ENCODE results near the gene ZSCAN23. TPM values are rescaled to one million over a fixed set of nuclear protein-coding genes. Genes with fewer than 3 reads are reported as not detected.
"Not testable (repeated sequence)": the region's sequence is repeated elsewhere in the genome, so short reads cannot be mapped to it uniquely, and the experiment has no call there.

The ZSCAN23 gene
- total and polyA plus RNA-seq, 8 donors, result 1.2 to 25.0 (median 20.9) TPM

DNA sequence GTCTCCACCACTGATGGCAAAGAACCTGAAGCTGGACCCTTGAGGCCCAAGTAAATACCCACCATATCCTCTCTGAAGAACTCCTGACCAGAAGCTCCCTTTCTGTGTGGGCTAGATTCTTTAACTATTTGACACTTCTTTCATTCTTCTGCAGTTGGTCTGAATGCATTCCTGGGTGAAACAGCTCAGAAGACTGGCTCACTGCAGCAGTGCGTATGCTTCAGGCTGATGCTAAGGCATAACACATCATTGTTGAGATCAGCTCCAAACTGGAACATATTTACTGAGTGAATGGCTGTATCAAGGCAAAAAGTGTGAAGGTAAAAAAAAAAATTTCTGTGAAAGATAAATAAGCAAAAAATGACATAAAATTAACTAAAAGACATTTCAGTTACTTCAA lies 19.7 kb downstream of the ZSCAN23 start:
- TF ChIP-seq, protein P1, sequence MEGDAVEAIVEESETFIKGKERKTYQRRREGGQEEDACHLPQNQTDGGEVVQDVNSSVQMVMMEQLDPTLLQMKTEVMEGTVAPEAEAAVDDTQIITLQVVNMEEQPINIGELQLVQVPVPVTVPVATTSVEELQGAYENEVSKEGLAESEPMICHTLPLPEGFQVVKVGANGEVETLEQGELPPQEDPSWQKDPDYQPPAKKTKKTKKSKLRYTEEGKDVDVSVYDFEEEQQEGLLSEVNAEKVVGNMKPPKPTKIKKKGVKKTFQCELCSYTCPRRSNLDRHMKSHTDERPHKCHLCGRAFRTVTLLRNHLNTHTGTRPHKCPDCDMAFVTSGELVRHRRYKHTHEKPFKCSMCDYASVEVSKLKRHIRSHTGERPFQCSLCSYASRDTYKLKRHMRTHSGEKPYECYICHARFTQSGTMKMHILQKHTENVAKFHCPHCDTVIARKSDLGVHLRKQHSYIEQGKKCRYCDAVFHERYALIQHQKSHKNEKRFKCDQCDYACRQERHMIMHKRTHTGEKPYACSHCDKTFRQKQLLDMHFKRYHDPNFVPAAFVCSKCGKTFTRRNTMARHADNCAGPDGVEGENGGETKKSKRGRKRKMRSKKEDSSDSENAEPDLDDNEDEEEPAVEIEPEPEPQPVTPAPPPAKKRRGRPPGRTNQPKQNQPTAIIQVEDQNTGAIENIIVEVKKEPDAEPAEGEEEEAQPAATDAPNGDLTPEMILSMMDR (IDR thresholded peaks at IDR 0.05), result no peak
- H3K27me3 ChIP-seq, result no peaks in the 10 kb centered on the region
- intact Hi-C loops (cut with DNase I), result no loop called here

DNA sequence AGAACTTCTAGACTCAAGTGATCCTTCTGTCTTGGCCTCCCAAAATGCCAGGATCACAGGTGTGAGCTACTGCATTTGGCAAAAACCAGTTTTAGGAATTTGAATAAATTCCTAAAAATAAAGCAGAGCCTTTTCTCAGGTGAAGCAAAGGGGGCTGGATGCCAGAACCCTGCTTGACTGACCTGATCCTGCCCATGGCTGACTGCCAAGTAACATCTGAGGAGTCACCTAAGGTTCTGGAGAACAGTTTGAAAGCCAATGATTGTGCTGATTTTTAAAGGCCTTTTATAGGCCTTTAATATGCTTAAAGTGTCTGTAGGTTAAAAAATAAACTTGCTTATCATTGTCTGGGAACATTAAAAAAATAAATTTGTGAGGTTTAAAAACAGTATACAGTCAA lies 29.6 kb downstream of the ZSCAN23 start:
- no peak overlapping the region for H3K27ac ChIP-seq
- DNase-seq, result no peak
- H3K9me3 ChIP-seq, result no peaks in the 10 kb centered on the region
- H3K27me3 ChIP-seq, result peaks cover 0 to 20% of the 10 kb centered on the region in 2 donors
- intact Hi-C loops (cut with DNase I), result no loop called here
- no peaks in the 10 kb centered on the region for H3K4me1 ChIP-seq
- no peak for ATAC-seq
- H3K36me3 ChIP-seq, result no peaks in the 10 kb centered on the region
- TF ChIP-seq, protein P1 (IDR thresholded peaks at IDR 0.05), result no peak
- H3K4me3 ChIP-seq, result no peak overlapping the region

More for the DNA sequence above, 19.7 kb downstream of the ZSCAN23 start:
- no peak for ATAC-seq
- Histone ChIP-seq H3K27ac (no peak overlapping the region), H3K9me3 (peaks cover 0 to 5% of the 10 kb centered on the region in 2 donors), H3K36me3 (no peaks in the 10 kb centered on the region), H3K4me1 (no peaks in the 10 kb centered on the region), H3K4me3 (no peak overlapping the region)
- no peak for DNase-seq

DNA sequence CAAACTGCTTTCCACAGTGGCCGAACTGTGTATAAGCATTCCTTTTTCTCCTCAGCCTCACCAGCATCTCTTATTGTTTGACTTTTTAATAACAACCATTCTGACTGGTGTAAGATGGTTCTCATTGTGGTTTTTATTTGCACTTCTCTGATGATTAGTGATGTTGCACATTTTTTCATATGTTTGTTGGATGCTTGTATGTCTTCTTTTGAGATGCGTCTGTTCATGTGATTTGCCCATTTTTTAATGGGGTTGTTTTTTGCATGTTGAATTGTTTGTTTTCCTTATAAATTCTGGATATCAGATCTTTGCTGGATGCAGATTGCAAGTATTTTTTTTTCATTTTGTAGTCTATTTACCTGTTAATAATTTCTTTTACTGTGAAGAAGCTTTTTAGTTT lies 32.5 kb downstream of the ZSCAN23 start:
- H3K4me1 ChIP-seq, result no peaks in the 10 kb centered on the region
- H3K36me3 ChIP-seq, result no peaks in the 10 kb centered on the region
- TF ChIP-seq, protein P1 (IDR thresholded peaks at IDR 0.05), result no peak
- intact Hi-C loops (cut with DNase I), result no loop called here
- peaks cover 0 to 40% of the 10 kb centered on the region in 2 donors for H3K27me3 ChIP-seq
- H3K27ac ChIP-seq, result no peak overlapping the region
- no peaks in the 10 kb centered on the region for H3K9me3 ChIP-seq
- no peak for DNase-seq
- H3K4me3 ChIP-seq, result no peak overlapping the region
- ATAC-seq, result no peak

DNA sequence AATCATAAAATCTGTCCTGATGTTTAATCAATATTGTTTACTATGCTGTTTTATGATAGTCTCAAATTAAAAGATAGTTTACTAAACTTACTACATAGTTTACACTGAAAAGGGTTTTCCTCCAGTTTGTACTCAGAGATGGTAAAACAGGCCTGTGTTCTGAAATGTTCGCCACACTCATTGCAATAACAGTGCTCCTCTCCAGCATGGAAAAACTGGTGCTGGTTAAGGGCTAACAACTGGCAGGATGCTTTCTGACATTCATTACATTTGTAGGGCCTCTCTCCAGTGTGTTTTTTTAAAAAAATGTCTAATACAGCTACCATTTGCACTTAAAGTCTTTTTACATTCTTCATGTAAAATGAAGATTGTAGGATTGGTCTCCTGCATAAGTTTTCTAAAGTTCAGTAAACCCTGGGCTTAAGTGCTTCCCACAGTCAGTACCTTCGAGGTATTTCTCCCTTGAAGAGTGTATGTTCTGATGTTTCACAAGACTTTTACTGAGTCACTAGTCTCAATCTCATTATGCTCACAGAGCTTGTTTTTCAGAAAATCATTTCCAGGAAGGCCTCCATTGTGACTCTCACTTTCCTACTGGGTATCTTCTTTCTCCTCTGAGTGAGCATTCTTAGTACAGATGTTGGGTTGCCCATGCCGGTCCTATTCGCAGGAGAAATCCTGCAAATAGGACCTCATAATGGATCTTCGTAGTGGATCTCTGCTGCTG lies 35.1 kb downstream of the ZSCAN23 start:
- H3K9me3 ChIP-seq, result no peaks in the 10 kb centered on the region
- H3K4me1 ChIP-seq, result no peaks in the 10 kb centered on the region
- DNase-seq (no peak), ATAC-seq (no peak)
- intact Hi-C loops (cut with DNase I), result no loop called here
- TF ChIP-seq, protein P1 (IDR thresholded peaks at IDR 0.05), result no peak
- H3K27ac ChIP-seq, result no peak overlapping the region
- H3K27me3 ChIP-seq, result peaks cover 0 to 51% of the 10 kb centered on the region in 2 donors
- H3K36me3 ChIP-seq, result no peaks in the 10 kb centered on the region
- no peak overlapping the region for H3K4me3 ChIP-seq

DNA sequence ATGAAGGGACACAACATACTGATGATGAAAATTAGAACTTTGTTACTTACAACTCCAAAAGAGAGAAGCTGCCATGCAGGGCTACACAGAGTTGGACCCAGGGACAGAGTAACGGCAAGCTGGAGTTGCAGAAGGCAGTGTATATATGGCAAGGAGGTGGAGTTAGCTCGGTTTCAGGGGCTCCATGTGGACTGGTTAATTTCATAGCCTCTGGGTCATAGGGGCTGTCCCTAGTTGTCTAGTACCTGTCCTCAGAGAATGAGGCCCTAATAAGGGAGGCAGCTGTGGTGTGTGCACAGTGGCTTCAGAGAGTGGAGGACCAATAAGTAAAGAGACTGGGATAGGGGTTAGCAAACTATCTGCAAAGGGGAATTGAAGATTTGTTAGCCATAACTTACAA lies 35.9 kb downstream of the ZSCAN23 start:
- ATAC-seq (no peak), DNase-seq (no peak)
- no peaks in the 10 kb centered on the region for H3K9me3 ChIP-seq
- H3K27ac ChIP-seq, result no peak overlapping the region
- H3K27me3 ChIP-seq, result peaks cover 0 to 56% of the 10 kb centered on the region in 2 donors
- TF ChIP-seq, protein P1 (IDR thresholded peaks at IDR 0.05), result no peak
- H3K4me3 ChIP-seq, result no peak overlapping the region
- H3K4me1 ChIP-seq, result no peaks in the 10 kb centered on the region
- H3K36me3 ChIP-seq, result no peaks in the 10 kb centered on the region
- intact Hi-C loops (cut with DNase I), result no loop called here

DNA sequence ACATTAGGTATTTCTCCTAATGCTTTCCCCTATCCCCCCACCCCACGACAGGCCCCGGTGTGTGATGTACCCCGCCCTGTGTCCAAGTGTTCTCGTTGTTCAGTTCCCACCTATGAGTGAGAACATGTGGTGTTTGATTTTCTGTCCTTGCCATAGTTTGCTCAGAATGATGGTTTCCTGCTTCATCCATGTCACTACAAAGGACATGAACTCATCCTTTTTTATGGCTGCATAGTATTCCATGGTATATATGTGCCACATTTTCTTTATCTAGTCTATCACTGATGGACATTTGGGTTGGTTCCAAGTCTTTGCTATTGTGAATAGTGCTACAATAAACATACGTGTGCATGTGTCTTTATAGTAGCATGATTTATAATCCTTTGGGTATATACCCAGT lies 39.4 kb downstream of the ZSCAN23 start:
- H3K27me3 ChIP-seq, result peaks cover 0 to 56% of the 10 kb centered on the region in 2 donors
- DNase-seq; intact Hi-C loops (cut with DNase I); ATAC-seq; H3K4me3 ChIP-seq; H3K36me3 ChIP-seq; H3K9me3 ChIP-seq; H3K27ac ChIP-seq: not testable (repeated sequence)
- H3K4me1 ChIP-seq, result peaks cover 0 to 11% of the 10 kb centered on the region in 2 donors

Data from left lung (tissue), 10 donors.